ENCODE results near the gene COL7A1.

The COL7A1 gene

GRCh38 chr3:48593337-48593736, 1.8 kb downstream of the COL7A1 start:
- Histone ChIP-seq H3K9me3 (ENCODE audit: severe bottlenecking) (no peaks in the 10 kb centered on the region), H3K36me3 (ENCODE audit: low read depth) (peaks cover 70% of the 10 kb centered on the region), H3K4me3 (ENCODE audit: severe bottlenecking) (peak overlapping the region; percentile 77), H3K27me3 (ENCODE audit: insufficient read depth, poor library complexity, severe bottlenecking) (no peaks in the 10 kb centered on the region), H3K4me1 (ENCODE audit: insufficient read depth, poor library complexity, severe bottlenecking) (peaks cover 28% of the 10 kb centered on the region), H3K27ac (ENCODE audit: poor library complexity, severe bottlenecking) (peak overlapping the region; percentile 98)
- DNase-seq (ENCODE audit: low spot score): no peak
- no peak for ATAC-seq (ENCODE audit: low read depth)
- TF ChIP-seq, protein P1, sequence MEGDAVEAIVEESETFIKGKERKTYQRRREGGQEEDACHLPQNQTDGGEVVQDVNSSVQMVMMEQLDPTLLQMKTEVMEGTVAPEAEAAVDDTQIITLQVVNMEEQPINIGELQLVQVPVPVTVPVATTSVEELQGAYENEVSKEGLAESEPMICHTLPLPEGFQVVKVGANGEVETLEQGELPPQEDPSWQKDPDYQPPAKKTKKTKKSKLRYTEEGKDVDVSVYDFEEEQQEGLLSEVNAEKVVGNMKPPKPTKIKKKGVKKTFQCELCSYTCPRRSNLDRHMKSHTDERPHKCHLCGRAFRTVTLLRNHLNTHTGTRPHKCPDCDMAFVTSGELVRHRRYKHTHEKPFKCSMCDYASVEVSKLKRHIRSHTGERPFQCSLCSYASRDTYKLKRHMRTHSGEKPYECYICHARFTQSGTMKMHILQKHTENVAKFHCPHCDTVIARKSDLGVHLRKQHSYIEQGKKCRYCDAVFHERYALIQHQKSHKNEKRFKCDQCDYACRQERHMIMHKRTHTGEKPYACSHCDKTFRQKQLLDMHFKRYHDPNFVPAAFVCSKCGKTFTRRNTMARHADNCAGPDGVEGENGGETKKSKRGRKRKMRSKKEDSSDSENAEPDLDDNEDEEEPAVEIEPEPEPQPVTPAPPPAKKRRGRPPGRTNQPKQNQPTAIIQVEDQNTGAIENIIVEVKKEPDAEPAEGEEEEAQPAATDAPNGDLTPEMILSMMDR (IDR thresholded peaks at IDR 0.05; ENCODE audit: poor library complexity, severe bottlenecking): no peak

DNA sequence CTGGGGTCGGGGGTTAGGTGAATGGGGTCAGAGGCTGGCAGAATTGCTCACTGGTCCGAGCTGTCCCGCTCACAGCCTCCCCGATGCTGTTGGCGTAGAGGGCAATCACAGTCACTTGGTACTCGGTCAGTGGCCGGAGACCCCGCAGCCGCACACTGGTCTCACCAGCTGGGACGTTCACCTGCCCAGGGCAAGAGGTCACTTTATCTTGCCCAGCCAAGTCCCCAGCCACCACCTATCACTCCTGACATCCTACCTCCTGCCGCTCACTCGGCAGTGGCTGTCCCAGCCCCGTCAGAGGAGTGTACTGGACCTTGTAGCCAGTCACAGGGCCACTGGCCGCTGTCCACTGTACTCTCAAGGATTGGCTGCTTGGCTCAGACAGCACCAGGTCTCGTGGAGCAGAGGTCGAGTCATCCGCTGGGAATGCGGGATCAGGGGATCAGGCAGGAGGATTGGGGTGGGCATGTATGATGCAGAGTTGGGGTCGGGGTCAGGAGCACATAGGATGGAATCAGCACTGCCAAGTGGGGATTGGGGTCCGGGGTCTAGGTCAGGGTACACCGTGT, 2.5 kb downstream of the COL7A1 start:
- no peak overlapping the region for H3K4me3 ChIP-seq (ENCODE audit: severe bottlenecking)
- H3K36me3 ChIP-seq (ENCODE audit: low read depth): peaks cover 72% of the 10 kb centered on the region
- H3K27ac ChIP-seq (ENCODE audit: poor library complexity, severe bottlenecking): peak overlapping the region; percentile 98
- TF ChIP-seq, protein P1 (IDR thresholded peaks at IDR 0.05; ENCODE audit: poor library complexity, severe bottlenecking): no peak
- H3K27me3 ChIP-seq (ENCODE audit: insufficient read depth, poor library complexity, severe bottlenecking): no peaks in the 10 kb centered on the region
- no peaks in the 10 kb centered on the region for H3K9me3 ChIP-seq (ENCODE audit: severe bottlenecking)
- DNase-seq (ENCODE audit: low spot score) (no peak), ATAC-seq (ENCODE audit: low read depth) (no peak)
- peaks cover 21% of the 10 kb centered on the region for H3K4me1 ChIP-seq (ENCODE audit: insufficient read depth, poor library complexity, severe bottlenecking)

DNA sequence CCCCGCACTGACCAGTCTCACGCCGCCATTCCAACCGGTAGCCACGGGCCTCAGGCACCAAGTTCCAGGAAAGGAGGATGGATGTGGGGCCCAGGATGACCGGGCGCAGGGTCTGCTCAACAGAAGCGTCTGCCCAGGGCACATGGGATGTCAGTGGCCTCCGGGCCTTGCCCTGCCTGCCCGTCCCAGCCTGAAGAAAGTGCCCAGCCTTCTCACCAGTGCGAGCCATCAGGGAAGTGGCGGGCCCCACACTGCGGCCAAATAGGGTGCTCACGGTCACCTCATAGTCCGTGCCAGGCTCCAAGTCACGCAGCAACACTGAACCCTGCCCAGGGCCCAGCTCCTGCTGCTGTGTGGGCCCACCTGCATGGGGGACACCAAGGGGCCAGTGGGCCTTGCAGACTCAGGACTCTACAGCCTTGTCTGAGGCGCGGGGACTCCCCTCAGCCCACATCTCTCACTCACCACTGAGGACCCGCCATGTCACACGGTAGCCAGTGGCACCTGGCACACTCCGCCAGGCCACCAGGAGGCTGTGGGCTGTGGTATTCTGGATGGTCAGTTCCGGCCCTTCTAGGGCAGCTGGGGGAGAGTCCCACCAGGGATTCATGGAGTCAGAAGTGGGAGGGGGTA, 3.1 kb downstream of the COL7A1 start:
- TF ChIP-seq, protein P1 (IDR thresholded peaks at IDR 0.05; ENCODE audit: poor library complexity, severe bottlenecking): no peak
- peak overlapping the region; percentile 98 for H3K27ac ChIP-seq (ENCODE audit: poor library complexity, severe bottlenecking)
- no peak overlapping the region for H3K4me3 ChIP-seq (ENCODE audit: severe bottlenecking)
- no peaks in the 10 kb centered on the region for H3K9me3 ChIP-seq (ENCODE audit: severe bottlenecking)
- DNase-seq (ENCODE audit: low spot score) (no peak), ATAC-seq (ENCODE audit: low read depth) (no peak)
- H3K36me3 ChIP-seq (ENCODE audit: low read depth): peaks cover 73% of the 10 kb centered on the region
- H3K27me3 ChIP-seq (ENCODE audit: insufficient read depth, poor library complexity, severe bottlenecking): no peaks in the 10 kb centered on the region
- H3K4me1 ChIP-seq (ENCODE audit: insufficient read depth, poor library complexity, severe bottlenecking): peaks cover 15% of the 10 kb centered on the region

GRCh38 chr3:48591436-48591835, 3.7 kb downstream of the COL7A1 start:
- Histone ChIP-seq H3K4me3 (ENCODE audit: severe bottlenecking) (no peak overlapping the region), H3K27me3 (ENCODE audit: insufficient read depth, poor library complexity, severe bottlenecking) (no peaks in the 10 kb centered on the region), H3K27ac (ENCODE audit: poor library complexity, severe bottlenecking) (peak overlapping the region; percentile 98), H3K36me3 (ENCODE audit: low read depth) (peaks cover 78% of the 10 kb centered on the region), H3K9me3 (ENCODE audit: severe bottlenecking) (no peaks in the 10 kb centered on the region), H3K4me1 (ENCODE audit: insufficient read depth, poor library complexity, severe bottlenecking) (peaks cover 9% of the 10 kb centered on the region)
- TF ChIP-seq, protein P1 (IDR thresholded peaks at IDR 0.05; ENCODE audit: poor library complexity, severe bottlenecking): no peak
- DNase-seq (ENCODE audit: low spot score) (no peak), ATAC-seq (ENCODE audit: low read depth) (no peak)

- TF ChIP-seq, protein P1 (IDR thresholded peaks at IDR 0.05; ENCODE audit: poor library complexity, severe bottlenecking): no peak
- Histone ChIP-seq H3K27me3 (ENCODE audit: insufficient read depth, poor library complexity, severe bottlenecking) (no peaks in the 10 kb centered on the region), H3K4me1 (ENCODE audit: insufficient read depth, poor library complexity, severe bottlenecking) (no peaks in the 10 kb centered on the region), H3K4me3 (ENCODE audit: severe bottlenecking) (no peak overlapping the region), H3K36me3 (ENCODE audit: low read depth) (peaks cover 100% of the 10 kb centered on the region), H3K27ac (ENCODE audit: poor library complexity, severe bottlenecking) (no peak overlapping the region), H3K9me3 (ENCODE audit: severe bottlenecking) (no peaks in the 10 kb centered on the region)
- ATAC-seq (ENCODE audit: low read depth) (no peak), DNase-seq (ENCODE audit: low spot score) (no peak)
Measured at GRCh38 chr3:48588230-48588629, 6.9 kb downstream of the COL7A1 start.
